ENCODE measurements around the gene SLC6A4. TPM values are rescaled to one million over a fixed set of nuclear protein-coding genes. Genes with fewer than 3 reads are reported as not detected.
"Not testable (repeated sequence)": the region's sequence is repeated elsewhere in the genome, so short reads cannot be mapped to it uniquely, and the experiment has no call there.

Gene SLC6A4
- total RNA-seq, 1 donor from 2014 or later = 1.1 TPM

- Mint-ChIP-seq H3K27ac (no peak overlapping the region), H3K27me3 (ENCODE audit: low read depth) (no peaks in the 10 kb centered on the region), H3K4me3 (no peak overlapping the region), H3K4me1 (no peaks in the 10 kb centered on the region), H3K36me3 (peaks cover 14% of the 10 kb centered on the region), H3K9me3 (no peaks in the 10 kb centered on the region)
- no peak for TF ChIP-seq CTCF (IDR thresholded peaks at IDR 0.05; ENCODE audit: unreplicated experiment)
- DNase-seq (ENCODE audit: low spot score in 2 of 2, unreplicated experiment in 2 of 2) = no peak
Measured at GRCh38 chr17:30151471-30151870, 84.0 kb downstream of the SLC6A4 start.

GRCh38 chr17:30148376-30148775, 87.1 kb downstream of the SLC6A4 start:
- H3K36me3 Mint-ChIP-seq = peaks cover 14% of the 10 kb centered on the region
- no peaks in the 10 kb centered on the region for H3K4me1 Mint-ChIP-seq
- H3K4me3 Mint-ChIP-seq = no peak overlapping the region
- H3K27me3 Mint-ChIP-seq (ENCODE audit: low read depth) = no peaks in the 10 kb centered on the region
- H3K27ac Mint-ChIP-seq = peak overlapping the region; percentile 14
- no peaks in the 10 kb centered on the region for H3K9me3 Mint-ChIP-seq
- no peak for TF ChIP-seq CTCF (IDR thresholded peaks at IDR 0.05; ENCODE audit: unreplicated experiment)
- no peak for DNase-seq (ENCODE audit: low spot score in 2 of 2, unreplicated experiment in 2 of 2)

DNA sequence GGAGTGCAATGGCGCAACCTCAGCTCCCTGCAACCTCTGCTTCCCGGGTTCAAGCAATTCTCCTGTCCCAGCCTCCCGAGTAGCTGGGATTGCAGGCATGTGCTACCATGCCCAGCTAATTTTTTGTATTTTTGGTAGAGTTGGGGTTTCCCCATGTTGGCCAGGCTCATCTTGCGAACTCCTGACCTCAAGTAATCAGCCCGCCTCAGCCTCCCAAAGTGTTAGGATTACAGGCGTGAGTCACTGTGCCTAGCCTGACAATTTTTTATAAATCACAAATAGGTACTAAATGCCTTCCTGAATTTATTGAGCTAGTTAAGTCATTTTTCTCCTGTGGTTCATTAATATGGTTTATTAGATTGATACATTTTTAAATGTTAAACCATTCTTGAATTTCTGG, 87.6 kb downstream of the SLC6A4 start:
- H3K27ac Mint-ChIP-seq = peak overlapping the region; percentile 14
- DNase-seq (ENCODE audit: low spot score in 2 of 2, unreplicated experiment in 2 of 2); H3K27me3 Mint-ChIP-seq (ENCODE audit: low read depth); H3K4me1 Mint-ChIP-seq; H3K9me3 Mint-ChIP-seq; H3K4me3 Mint-ChIP-seq: not testable (repeated sequence)
- peaks cover 10% of the 10 kb centered on the region for H3K36me3 Mint-ChIP-seq

Other genes with a start within 250 kb of the SLC6A4 start
- 27.9 to 32.7 TPM (median 30.2 TPM) in 3 replicates for gene NSRP1, start 118.9 kb downstream of the SLC6A4 start, total RNA-seq
- gene BLMH, start 56.2 kb upstream of the SLC6A4 start, total RNA-seq = 44.7 to 47.9 TPM (median 46.4 TPM) in 3 replicates
- not detected in 3 replicates for gene TMIGD1, start 98.4 kb upstream of the SLC6A4 start, total RNA-seq
- gene CPD, start 143.2 kb upstream of the SLC6A4 start, total RNA-seq = 49.3 to 58.3 TPM (median 54.1 TPM) in 3 replicates
- gene GOSR1, start 241.7 kb upstream of the SLC6A4 start, total RNA-seq = 58.7 to 64.5 TPM (median 64.3 TPM) in 3 replicates

All from mesothelial cell of epicardium (in vitro differentiated cells).